Measurements from ENCODE around the gene PCNT. TPM values are rescaled to one million over a fixed set of nuclear protein-coding genes. Genes with fewer than 3 reads are reported as not detected.

PCNT gene
- total and polyA plus RNA-seq, 7 donors = 99.4 to 642 (median 248) TPM

- TF ChIP-seq CTCF (IDR thresholded peaks at IDR 0.05) = no peak
- Histone ChIP-seq H3K4me1 (peaks cover 15% of the 10 kb centered on the region), H3K4me3 (no peak overlapping the region), H3K36me3 (ENCODE audit: insufficient read depth in 1 of 2, low read depth in 1 of 2) (peaks cover 2 to 49% of the 10 kb centered on the region in 2 donors), H3K9me3 (no peaks in the 10 kb centered on the region), H3K27ac (no peak overlapping the region), H3K27me3 (ENCODE audit: insufficient read depth in 3 of 3, low read length in 2 of 3) (no peaks in the 10 kb centered on the region)
- ATAC-seq = no peak
- WGBS, 3 donors = 85 to 92% (median 87%) methylated on average over 14 of the region's 14 CpGs
- intact Hi-C loops (cut with DNase I) = loop anchor here in 1 of 2 donors (2.0 kb wide), 1 partner anchor 49 kb away; no protein-coding TSS in a partner anchor
- no peak for DNase-seq
Observed at GRCh38 chr21:46345861-46346260, 21.9 kb downstream of the PCNT start.

GRCh38 chr21:46346296-46347202, 22.6 kb downstream of the PCNT start:
- H3K4me1 ChIP-seq = peaks cover 20% of the 10 kb centered on the region
- no peak for ATAC-seq
- H3K4me3 ChIP-seq = no peak overlapping the region
- H3K9me3 ChIP-seq = no peaks in the 10 kb centered on the region
- WGBS, 3 donors = 93 to 96% (median 95%) methylated on average over 34 of the region's 34 CpGs
- no peak overlapping the region for H3K27ac ChIP-seq
- H3K36me3 ChIP-seq (ENCODE audit: insufficient read depth in 1 of 2, low read depth in 1 of 2) = peaks cover 5 to 56% of the 10 kb centered on the region in 2 donors
- H3K27me3 ChIP-seq (ENCODE audit: insufficient read depth in 3 of 3, low read length in 2 of 3) = no peaks in the 10 kb centered on the region
- DNase-seq = peak in 1 of 2 donors; percentile 51
- intact Hi-C loops (cut with DNase I) = loop anchor here in 1 of 2 donors (2.0 kb wide), 1 partner anchor 48 kb away; no protein-coding TSS in a partner anchor
- TF ChIP-seq CTCF (IDR thresholded peaks at IDR 0.05) = no peak

- DNase-seq (peak in 1 of 2 donors; percentile 54), ATAC-seq (no peak)
- no peak overlapping the region for H3K4me3 ChIP-seq
- intact Hi-C loops (cut with DNase I) = loop anchor here in 1 of 2 donors (2.0 kb wide), 1 partner anchor 48 kb away; no protein-coding TSS in a partner anchor
- no peaks in the 10 kb centered on the region for H3K9me3 ChIP-seq
- 69 to 70% (median 70%) methylated on average over 10 of the region's 10 CpGs for WGBS, 3 donors
- peak overlapping the region; percentile 95 for H3K27ac ChIP-seq
- H3K36me3 ChIP-seq (ENCODE audit: insufficient read depth in 1 of 2, low read depth in 1 of 2) = peaks cover 5 to 62% of the 10 kb centered on the region in 2 donors
- H3K4me1 ChIP-seq = peaks cover 21% of the 10 kb centered on the region
- H3K27me3 ChIP-seq (ENCODE audit: insufficient read depth in 3 of 3, low read length in 2 of 3) = no peaks in the 10 kb centered on the region
- TF ChIP-seq CTCF (IDR thresholded peaks at IDR 0.05) = no peak
Observed at GRCh38 chr21:46347203-46347550, 23.2 kb downstream of the PCNT start.

- DNase-seq (peak; percentile 89 to 97), ATAC-seq (peak; percentile 86 to 95 (median 91))
- H3K4me1 ChIP-seq = peaks cover 29% of the 10 kb centered on the region
- 23 to 56% (median 36%) methylated on average over 12 of the region's 12 CpGs for WGBS, 3 donors
- no peaks in the 10 kb centered on the region for H3K9me3 ChIP-seq
- H3K27me3 ChIP-seq (ENCODE audit: insufficient read depth in 3 of 3, low read length in 2 of 3) = no peaks in the 10 kb centered on the region
- intact Hi-C loops (cut with DNase I) = loop anchor here in 1 of 2 donors (2.0 kb wide), 2 partner anchors 29 to 47 kb away; no protein-coding TSS in a partner anchor
- H3K36me3 ChIP-seq (ENCODE audit: insufficient read depth in 1 of 2, low read depth in 1 of 2) = peaks cover 5 to 70% of the 10 kb centered on the region in 2 donors
- peak; percentile 78 for TF ChIP-seq CTCF (IDR thresholded peaks at IDR 0.05)
- peak overlapping the region; percentile 95 for H3K27ac ChIP-seq
- H3K4me3 ChIP-seq = peak overlapping the region; percentile 77
Observed at GRCh38 chr21:46347791-46348381, 23.9 kb downstream of the PCNT start.

All from psoas muscle (tissue), 8 donors.